Right ventricle myocardium inferior (tissue), 1 donor: ENCODE results near the gene SPPL2A. TPM values are rescaled to one million over a fixed set of nuclear protein-coding genes. Genes with fewer than 3 reads are reported as not detected.
"Not testable (repeated sequence)": the region's sequence is repeated elsewhere in the genome, so short reads cannot be mapped to it uniquely, and the experiment has no call there.

ENCODE experiments used
- ATAC-seq: fragments of 200-7000 bp; cut with Tn5 transposase; one replicate; pipeline ENCODE4 v1.9.1; 2020; ENCODE audit warnings: mild to moderate bottlenecking, moderate library complexity
- DNase-seq: peaks from one replicate; pipeline ENCODE4 v3.0.0; 2021; ENCODE audit errors: missing footprints
- intact Hi-C: fragments of 100-400 bp; cut with DNase I; formaldehyde crosslinking; loops from one replicate; pipeline ENCODE4 v1.11.0; 2022
- long read RNA-seq: library from polyadenylated mRNA; unstranded; transcript quantifications from one replicate; pipeline ENCODE4 v2.0.0, GENCODE V29; 2021
- total RNA-seq: library from RNA; stranded (reverse); fragmentation: NEBNext Ultra II Directional; extraction: Animal tissue kit (Norgen Biotek cat#: 25700); gene quantifications from one replicate; pipeline ENCODE4 v1.2.1, GENCODE V29; 2021
- donor health status: DM: no; HTN: yes; CAD: no; lungs with severe emphysema.

The SPPL2A gene, protein sequence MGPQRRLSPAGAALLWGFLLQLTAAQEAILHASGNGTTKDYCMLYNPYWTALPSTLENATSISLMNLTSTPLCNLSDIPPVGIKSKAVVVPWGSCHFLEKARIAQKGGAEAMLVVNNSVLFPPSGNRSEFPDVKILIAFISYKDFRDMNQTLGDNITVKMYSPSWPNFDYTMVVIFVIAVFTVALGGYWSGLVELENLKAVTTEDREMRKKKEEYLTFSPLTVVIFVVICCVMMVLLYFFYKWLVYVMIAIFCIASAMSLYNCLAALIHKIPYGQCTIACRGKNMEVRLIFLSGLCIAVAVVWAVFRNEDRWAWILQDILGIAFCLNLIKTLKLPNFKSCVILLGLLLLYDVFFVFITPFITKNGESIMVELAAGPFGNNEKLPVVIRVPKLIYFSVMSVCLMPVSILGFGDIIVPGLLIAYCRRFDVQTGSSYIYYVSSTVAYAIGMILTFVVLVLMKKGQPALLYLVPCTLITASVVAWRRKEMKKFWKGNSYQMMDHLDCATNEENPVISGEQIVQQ
- total RNA-seq, result 94.5 TPM
- long read RNA-seq, full-length matches to known transcripts, result 12 of 14 reads
- long read RNA-seq, partial matches to known transcripts, result 0 of 14 reads
- long read RNA-seq, other reads (novel, unspliced or antisense), result 2 of 14 reads

DNA sequence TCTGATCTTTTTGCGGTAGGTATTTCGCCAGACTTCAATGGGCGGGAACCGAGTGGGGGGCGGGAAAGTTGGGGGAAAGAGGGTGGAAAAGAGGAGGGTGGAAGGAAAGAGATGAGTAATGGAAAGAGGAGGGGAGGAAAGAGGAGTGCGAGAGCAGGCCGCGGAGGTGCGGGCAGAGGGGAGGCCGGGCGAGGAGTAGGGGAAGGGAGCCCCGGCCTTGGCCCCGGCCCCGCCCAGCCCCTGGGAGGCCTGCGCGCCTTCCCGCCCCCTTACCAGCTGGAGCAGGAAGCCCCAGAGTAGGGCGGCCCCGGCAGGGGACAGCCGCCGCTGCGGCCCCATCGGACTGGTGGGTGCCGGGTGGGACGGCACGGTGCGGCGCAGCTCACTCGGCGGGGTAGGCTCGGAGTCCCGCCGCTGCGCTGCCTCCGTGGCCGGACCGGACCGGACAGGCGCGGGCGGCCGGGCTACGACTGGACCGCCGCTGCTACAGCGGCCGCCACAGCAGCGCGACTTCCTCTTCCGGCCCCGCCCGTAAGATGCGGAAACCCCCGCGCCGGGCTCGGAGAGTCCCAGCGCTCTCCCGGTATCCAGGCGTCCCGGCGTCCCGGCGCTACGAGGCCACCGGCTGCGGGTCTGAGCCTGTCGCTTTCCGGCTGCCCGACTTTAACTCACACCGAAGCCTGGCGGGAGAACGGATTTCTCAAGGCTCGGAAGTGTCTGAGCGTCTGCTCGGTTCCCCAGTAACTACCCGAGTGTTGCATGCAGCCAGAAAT is at the start of gene SPPL2A:
TSS of gene SPPL2A (minus strand) at position 512 of the 773 bp plus-strand sequence. CDS start at position 339, 173 bp downstream.
- peak; percentile 93 for DNase-seq
- ATAC-seq, result peak; percentile 90
- intact Hi-C loops, result loop anchor here (2.0 to 10.0 kb wide), 3 partner anchors 53 to 341 kb away; partner anchors contain the start of genes TRPM7 and USP8

GRCh38 chr15:50814634-50815033 is 49.1 kb upstream of the SPPL2A start:
- intact Hi-C loops, result no loop called here
- ATAC-seq (no peak), DNase-seq (no peak)

DNA sequence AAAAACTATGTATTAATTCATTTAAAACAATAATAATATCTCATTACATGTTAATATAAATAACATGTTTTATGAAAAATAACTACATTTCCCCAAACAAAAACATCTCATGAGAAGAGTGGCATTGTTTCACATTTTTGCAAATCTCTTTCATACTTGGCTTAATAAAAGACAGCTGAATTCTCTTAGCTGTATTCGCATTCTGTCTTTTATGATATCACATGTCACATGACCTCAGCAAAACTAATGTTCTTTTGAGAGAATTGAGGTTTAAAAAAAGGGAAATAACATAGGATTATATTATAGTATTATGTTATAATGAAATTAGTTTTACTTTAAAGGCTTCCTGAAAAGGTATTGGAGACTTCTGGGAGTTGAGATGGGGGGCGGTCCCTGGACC is 48.4 kb upstream of the SPPL2A start:
- no peak for DNase-seq
- no peak for ATAC-seq
- intact Hi-C loops, result no loop called here

GRCh38 chr15:50813089-50813488 is 47.6 kb upstream of the SPPL2A start:
- intact Hi-C loops, result no loop called here
- DNase-seq, result no peak
- no peak for ATAC-seq

- ATAC-seq, DNase-seq, intact Hi-C loops: not testable (repeated sequence)
These were observed 46.6 kb upstream of the SPPL2A start for GRCh38 chr15:50812181-50812506.

DNA sequence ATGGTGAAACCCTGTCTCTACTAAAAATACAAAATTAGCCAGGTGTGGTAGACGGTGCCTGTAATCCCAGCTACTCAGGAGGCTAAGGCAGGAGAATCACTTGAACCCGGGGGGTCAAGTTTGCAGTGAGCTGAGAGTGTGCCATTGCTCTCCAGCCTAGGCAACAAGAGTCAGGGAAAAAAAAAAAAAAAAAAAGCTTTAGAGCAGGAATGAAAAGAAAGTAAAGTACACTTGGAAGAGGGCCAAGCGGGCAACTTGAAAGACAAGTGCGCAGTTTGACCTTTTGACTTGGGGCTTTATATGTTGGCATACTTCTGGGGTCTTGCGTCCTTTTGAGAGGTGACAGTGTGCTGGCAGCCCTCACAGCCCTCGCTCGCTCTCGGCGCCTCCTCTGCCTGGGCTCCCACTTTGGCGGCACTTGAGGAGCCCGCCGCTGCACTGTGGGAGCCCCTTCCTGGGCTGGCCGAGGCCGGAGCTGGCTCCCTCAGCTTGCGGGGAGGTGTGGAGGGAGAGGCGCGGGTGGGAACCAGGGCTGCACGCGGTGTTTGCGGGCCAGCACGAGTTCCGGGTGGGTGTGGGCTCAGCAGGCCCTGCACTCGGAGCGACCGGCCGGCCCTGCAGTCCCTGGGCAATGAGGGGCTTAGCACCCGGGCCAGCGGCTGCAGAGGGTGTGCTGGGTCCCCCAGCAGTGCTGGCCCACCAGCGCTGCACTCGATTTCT is 46.1 kb upstream of the SPPL2A start:
- intact Hi-C loops, ATAC-seq, DNase-seq: not testable (repeated sequence)

DNA sequence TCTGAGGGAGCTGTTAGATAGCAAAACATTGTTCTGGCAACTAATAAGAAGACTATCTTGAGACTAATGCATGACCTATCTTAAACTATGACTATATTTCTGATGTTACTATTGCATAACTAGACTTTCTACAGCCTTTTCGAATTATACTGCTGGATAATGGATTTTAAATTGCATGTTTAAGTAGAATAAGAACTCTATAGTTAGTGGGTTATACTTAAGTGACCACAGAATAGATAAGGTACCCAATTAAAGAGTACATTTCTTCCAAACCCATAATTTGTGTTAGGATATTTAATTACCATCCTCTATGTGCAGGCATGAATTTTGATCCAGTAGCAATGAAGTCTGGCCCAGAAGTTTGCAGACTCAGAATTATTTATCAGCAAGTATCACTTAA is 44.6 kb upstream of the SPPL2A start:
- DNase-seq, result no peak
- ATAC-seq, result no peak
- intact Hi-C loops, result no loop called here

DNA sequence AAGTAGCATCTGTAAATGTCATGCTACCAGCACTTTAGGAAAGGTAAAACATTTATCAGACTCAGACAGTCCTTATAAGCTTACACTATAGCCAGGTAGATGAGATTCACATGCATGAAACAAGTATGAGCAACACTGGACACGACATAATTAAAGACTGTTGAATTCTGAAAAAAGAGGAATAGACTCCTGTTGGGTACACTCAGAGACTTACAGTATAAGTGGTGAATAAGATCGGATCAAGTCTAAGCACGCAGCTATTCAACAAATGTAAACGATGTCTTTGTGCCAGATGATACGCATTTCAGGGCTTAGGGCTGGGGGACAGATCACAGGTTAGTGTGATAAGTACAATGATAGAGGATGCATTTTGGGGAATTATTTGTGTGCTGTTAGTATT is 43.2 kb upstream of the SPPL2A start:
- no peak for DNase-seq
- intact Hi-C loops, result no loop called here
- no peak for ATAC-seq

- intact Hi-C loops, result no loop called here
- ATAC-seq (no peak), DNase-seq (no peak)
These were observed 38.1 kb upstream of the SPPL2A start for GRCh38 chr15:50803479-50804180.

GRCh38 chr15:50800715-50801114 is 35.2 kb upstream of the SPPL2A start:
- ATAC-seq (no peak), DNase-seq (no peak)
- intact Hi-C loops, result no loop called here

DNA sequence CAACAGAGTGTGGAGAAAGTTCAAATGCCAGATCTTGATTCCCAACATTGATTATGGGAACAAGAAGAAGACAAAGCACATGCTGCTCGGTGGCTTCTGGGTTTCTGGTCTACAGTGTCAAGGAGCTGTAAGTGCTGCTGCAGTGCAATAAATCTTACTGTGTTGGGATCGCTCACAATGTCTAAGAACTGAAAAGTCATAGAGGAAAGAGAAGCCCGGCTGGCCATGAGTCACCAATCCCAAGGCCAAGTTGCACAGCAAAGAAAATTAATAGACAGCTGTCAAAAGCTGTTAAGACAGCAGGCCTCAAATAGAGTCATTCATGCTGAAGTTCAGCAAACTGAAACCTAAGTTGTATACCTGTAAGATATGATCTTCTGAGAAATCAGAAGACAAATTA is 33.2 kb upstream of the SPPL2A start:
- intact Hi-C loops, result no loop called here
- ATAC-seq, result no peak
- DNase-seq, result no peak

- no peak for DNase-seq
- intact Hi-C loops, result no loop called here
- ATAC-seq, result no peak
These were observed 32.4 kb upstream of the SPPL2A start for GRCh38 chr15:50797926-50798325.

- intact Hi-C loops, result no loop called here
- ATAC-seq (no peak), DNase-seq (no peak)
These were observed 26.0 kb upstream of the SPPL2A start for GRCh38 chr15:50791486-50791885.

DNA sequence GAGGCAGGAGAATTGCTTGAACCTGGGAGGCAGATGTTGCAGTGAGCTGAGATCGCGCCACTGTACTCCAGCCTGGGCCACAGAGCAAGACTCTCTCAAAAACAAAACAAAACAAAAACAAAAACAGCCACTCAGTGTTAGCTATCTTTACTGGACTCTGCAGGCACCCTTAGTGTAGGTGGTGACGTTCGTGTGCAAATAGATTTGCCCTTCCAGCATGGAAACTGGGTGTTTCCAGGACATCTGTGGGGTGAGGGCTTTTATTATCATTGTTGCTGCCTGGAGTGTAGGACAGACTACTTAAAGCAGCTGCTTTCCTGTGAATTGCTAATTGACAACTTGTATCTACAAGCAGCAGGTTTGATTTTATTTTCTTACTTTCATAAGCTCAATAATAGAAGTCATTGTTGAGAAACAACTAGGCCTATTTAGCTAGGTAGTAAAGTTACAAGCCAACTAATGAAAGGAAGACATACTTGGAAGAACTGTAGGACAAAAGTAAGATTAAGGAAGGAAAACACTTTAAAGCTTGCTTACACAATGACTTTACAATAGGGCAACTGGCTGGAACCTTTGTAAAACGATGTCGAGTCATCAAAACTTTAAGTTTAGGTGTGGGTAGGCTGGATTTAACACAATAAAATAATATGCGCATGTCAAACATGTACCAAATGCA is 25.4 kb upstream of the SPPL2A start:
- ATAC-seq, result no peak

DNA sequence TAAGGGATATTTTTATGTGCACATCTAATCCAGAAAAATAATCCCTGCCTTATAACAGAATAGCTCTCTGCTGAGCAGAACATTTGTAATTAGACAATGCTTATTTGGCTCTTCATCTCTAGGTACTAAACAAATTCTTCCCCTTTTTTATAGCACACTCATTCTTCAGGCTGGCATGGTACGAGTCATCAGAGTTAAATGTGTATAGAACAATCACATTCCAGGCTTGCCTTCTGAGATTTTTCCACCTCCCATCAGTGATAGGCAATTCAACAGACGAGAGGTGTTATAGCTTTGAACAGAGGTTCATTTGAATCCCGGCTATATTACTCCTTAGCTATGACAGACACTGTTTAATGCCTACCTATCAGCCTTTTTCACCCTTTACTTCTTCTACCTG is 21.4 kb upstream of the SPPL2A start:
- intact Hi-C loops, result no loop called here
- no peak for ATAC-seq
- no peak for DNase-seq

More for the DNA sequence above, 25.4 kb upstream of the SPPL2A start:
- intact Hi-C loops, result no loop called here
- no peak for DNase-seq

DNA sequence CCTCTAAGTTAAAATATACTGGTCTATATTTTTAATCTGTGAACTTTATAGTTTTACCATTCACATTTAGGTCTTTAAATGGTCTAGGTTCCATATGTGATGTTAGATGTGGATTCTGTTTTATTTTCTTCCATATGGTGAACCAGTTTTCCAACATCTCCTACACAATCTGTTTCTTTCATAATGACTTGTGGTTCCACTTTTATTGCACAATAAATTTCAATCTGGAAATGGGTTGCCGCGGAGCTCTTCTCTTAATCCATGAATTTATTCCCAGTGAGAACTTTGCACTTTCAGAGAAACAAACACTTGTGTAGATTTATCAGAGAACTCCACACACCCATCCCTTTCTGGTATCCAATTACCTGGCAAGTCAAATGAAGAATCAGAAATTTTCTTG is 20.9 kb upstream of the SPPL2A start:
- intact Hi-C loops, result no loop called here
- DNase-seq (no peak), ATAC-seq (no peak)

DNA sequence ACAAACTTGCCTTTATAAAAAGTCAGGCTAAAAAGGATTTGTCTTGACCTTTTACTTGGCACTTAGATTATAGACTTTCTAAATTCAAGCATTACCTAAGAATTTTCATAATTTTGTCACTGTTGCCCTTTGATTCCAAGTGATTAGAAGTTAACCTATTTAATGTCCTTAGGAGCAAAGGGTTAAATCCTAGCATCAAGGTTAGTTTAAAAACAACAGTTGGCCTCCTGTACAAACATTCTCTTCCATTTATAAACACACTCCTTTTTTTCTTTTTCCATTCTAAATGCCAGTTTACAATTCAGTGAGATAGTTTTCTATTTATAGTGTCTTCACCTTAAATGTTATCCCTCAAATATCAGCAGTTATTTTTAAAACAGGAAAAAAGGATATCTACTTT is 18.4 kb upstream of the SPPL2A start:
- intact Hi-C loops, result no loop called here
- ATAC-seq (no peak), DNase-seq (no peak)

- no peak for DNase-seq
- intact Hi-C loops, result no loop called here
- no peak for ATAC-seq
These were observed 17.9 kb upstream of the SPPL2A start for GRCh38 chr15:50783411-50783810.
